K562 (cell line): ENCODE results near the gene NR2F6. TPM values are rescaled to one million over a fixed set of nuclear protein-coding genes. Genes with fewer than 3 reads are reported as not detected.

Experiments
- CREB1 ChIP-seq, 2 experiments: sonication (generic) in 1 of 2; formaldehyde crosslinking in 1 of 2; IDR thresholded peaks; 2 replicates each; pipeline versions ENCODE4 v1.6.1 to v1.8.0; 2012 to 2022; ENCODE audit warnings: inconsistent platforms in 1 of 2, mild to moderate bottlenecking in 1 of 2, missing genetic modification reagents in 1 of 2, moderate library complexity in 1 of 2
- EP400 ChIP-seq: fragments of 450-650 bp; IDR thresholded peaks from 2 replicates; pipeline ENCODE4 v1.6.1; 2017; ENCODE audit warnings: antibody characterized with exemption, mild to moderate bottlenecking, moderate library complexity
- ETV5 ChIP-seq: sonication (generic); formaldehyde crosslinking; IDR thresholded peaks from 2 replicates; pipeline ENCODE4 v1.4.0; 2020; ENCODE audit warnings: low read depth, mild to moderate bottlenecking, missing genetic modification reagents
- GABPA ChIP-seq: fragments of 200-800 bp; sonication (Bioruptor generic); conservative IDR thresholded peaks from 2 replicates; pipeline ENCODE4 v1.6.1; 2016; ENCODE audit warnings: low read depth, missing genetic modification characterization, missing compliant biosample characterization
- HDAC2 ChIP-seq: fragments of 450-650 bp; IDR thresholded peaks from 2 replicates; pipeline ENCODE4 v1.6.1; 2016; ENCODE audit warnings: mild to moderate bottlenecking
- HEY1 ChIP-seq: fragments of 250-450 bp; sonication (Bioruptor Pico); IDR thresholded peaks from 2 replicates; pipeline ENCODE4 v1.5.0; 2020; ENCODE audit warnings: mild to moderate bottlenecking, moderate library complexity, borderline replicate concordance
- KDM2B ChIP-seq: fragments of 250-450 bp; sonication (Bioruptor Pico); IDR thresholded peaks from 2 replicates; pipeline ENCODE4 v1.8.0; 2021; ENCODE audit warnings: mild to moderate bottlenecking, moderate library complexity
- MGA ChIP-seq: fragments of 450-650 bp; IDR thresholded peaks from 2 replicates; pipeline ENCODE4 v1.6.1; 2016; ENCODE audit warnings: mild to moderate bottlenecking, moderate library complexity
- MYBL2 ChIP-seq, 2 experiments: fragments of 450-650 bp in 1 of 2; sonication (generic) in 1 of 2; formaldehyde crosslinking in 1 of 2; IDR thresholded peaks; 2 replicates each; pipeline versions ENCODE4 v1.6.1 to v1.8.1; 2017 to 2022; ENCODE audit warnings: borderline replicate concordance in 1 of 2, inconsistent platforms in 1 of 2, low read depth in 1 of 2, mild to moderate bottlenecking in 1 of 2, missing genetic modification reagents in 1 of 2, moderate library complexity in 1 of 2
- PHF8 ChIP-seq: fragments of 200-600 bp; sonication (generic); IDR thresholded peaks from 2 replicates; pipeline ENCODE4 v1.6.1; 2012; ENCODE audit warnings: mixed run types, mild to moderate bottlenecking, inconsistent platforms, low read length, moderate library complexity, borderline replicate concordance
- PHTF2 ChIP-seq: fragments of 250-450 bp; sonication (Bioruptor Pico); IDR thresholded peaks from 2 replicates; pipeline ENCODE4 v1.5.0; 2021; ENCODE audit warnings: mild to moderate bottlenecking
- POLR2AphosphoS5 ChIP-seq: IDR thresholded peaks from 2 replicates; pipeline ENCODE4 v1.6.1; 2011; ENCODE audit warnings: mild to moderate bottlenecking, low read depth, low read length, moderate library complexity; ENCODE audit not compliant: control insufficient read depth, insufficient read depth
- RFX1 ChIP-seq: fragments of 450-650 bp; IDR thresholded peaks from 2 replicates; pipeline ENCODE4 v1.6.1; 2016; ENCODE audit warnings: mild to moderate bottlenecking, moderate library complexity
- ZNF511 ChIP-seq: sonication (generic); formaldehyde crosslinking; IDR thresholded peaks from 2 replicates; pipeline ENCODE4 v1.8.0; 2022; ENCODE audit warnings: mild to moderate bottlenecking, missing genetic modification reagents
- polyA plus RNA-seq, 8 experiments: library from polyadenylated mRNA; depleted of rRNA in 4 of 8; stranded (reverse) in 5 of 8; unstranded in 3 of 8; fragments of >200 nt; fragmentation: Nextera tagmentation in 2 of 8; fragmentation: Illumina TruSeq in 1 of 8; extraction: Ambion mirVana in 2 of 8; extraction: Trizol in 1 of 8; gene quantifications; 2 replicates each; pipeline versions ENCODE4 v1.2.1 to v1.2.3, GENCODE V29; 2011 to 2014; ENCODE audit warnings: inconsistent platforms in 1 of 8, missing spikeins in 1 of 8
- total RNA-seq, 7 experiments: library from RNA; depleted of rRNA in 6 of 7; stranded (reverse); fragments of >200 nt in 6 of 7; fragmentation: Illumina TruSeq in 2 of 7; extraction: Trizol in 2 of 7; gene quantifications; 2 replicates each; pipeline versions ENCODE4 v1.2.1 to v1.2.3, GENCODE V29; 2011 to 2021; ENCODE audit warnings: low replicate concordance in 1 of 7

NR2F6 gene
- total and polyA plus RNA-seq, 9 of the 15 experiments (the other 6 are each of a cell fraction or from before 2014, with no cell fraction given): 0.76 to 97.5 (median 18.8) TPM

GRCh38 chr19:17226002-17226933 lies 19.5 kb downstream of the NR2F6 start, which contains the start of gene OCEL1 (continued):
- TF ChIP-seq ETV5 (CRISPR knock-in tag) (peak; percentile 38; the same call in 1 of the 2 replicates), HDAC2 (peak; percentile 76; the same call in 1 of the 2 replicates), RFX1 (no peak), HEY1 (CRISPR knock-in tag) (no peak), KDM2B (CRISPR knock-in tag) (0 out of 2 replicates have a peak, but pooled peaks have one; percentile 18), EP400 (peak; percentile 70; the same call in 1 of the 2 replicates), MYBL2 (IDR thresholded peaks at IDR 0.05; ENCODE audit: low read depth) (no peak), MYBL2 (CRISPR knock-in tag; IDR thresholded peaks at IDR 0.05; ENCODE audit: borderline replicate concordance) (no peak), POLR2AphosphoS5 (peak; percentile 51), GABPA (tag) (peak; percentile 69), MGA (peak; percentile 92), ZNF511 (CRISPR knock-in tag) (no peak), CREB1 (IDR thresholded peaks at IDR 0.05) (peak; percentile 81), CREB1 (CRISPR knock-in tag; IDR thresholded peaks at IDR 0.05) (peak; percentile 89), PHTF2 (CRISPR knock-in tag) (no peak), PHF8 (peak; percentile 66; the same call in 1 of the 2 replicates)
